SJSA1 (cell line): ENCODE results near the gene RNGTT. TPM values are rescaled to one million over a fixed set of nuclear protein-coding genes. Genes with fewer than 3 reads are reported as not detected.

Experiments
- DNase-seq, 2 experiments: peaks; one replicate each; pipeline ENCODE4 v3.0.0-alpha.2; 2015 to 2020; ENCODE audit warnings: low spot score in 2 of 2, low read depth in 1 of 2
- H3K27ac ChIP-seq: fragments of 250-450 bp; sonication (Bioruptor Pico); 2 replicates; pipeline ENCODE4 v1.5.1; 2020; ENCODE audit warnings: mild to moderate bottlenecking, moderate library complexity
- H3K27me3 ChIP-seq: fragments of 250-450 bp; sonication (Bioruptor Pico); replicated peaks from 2 replicates; pipeline ENCODE4 v1.5.1; 2020; ENCODE audit warnings: mild to moderate bottlenecking, moderate library complexity
- H3K36me3 ChIP-seq: fragments of 250-450 bp; sonication (Bioruptor Pico); 2 replicates; pipeline ENCODE4 v1.5.1; 2020; ENCODE audit warnings: mild to moderate bottlenecking
- H3K4me1 ChIP-seq: fragments of 250-450 bp; sonication (Bioruptor Pico); replicated peaks from 2 replicates; pipeline ENCODE4 v1.6.1; 2021; ENCODE audit warnings: mild to moderate bottlenecking
- H3K4me3 ChIP-seq: fragments of 250-450 bp; sonication (Bioruptor Pico); 2 replicates; pipeline ENCODE4 v1.5.1; 2020; ENCODE audit warnings: mild to moderate bottlenecking
- H3K9me3 ChIP-seq: fragments of 250-450 bp; sonication (Bioruptor Pico); replicated peaks from 2 replicates; pipeline ENCODE4 v1.5.1; 2020; ENCODE audit warnings: mild to moderate bottlenecking
- total RNA-seq: library from RNA; depleted of rRNA; stranded (reverse); fragments of >200 nt; shearing (Covaris generic); gene quantifications from 2 replicates; pipeline ENCODE4 v1.2.3, GENCODE V29; 2014

Gene RNGTT
- total RNA-seq, 1 experiment from 2014 or later = 40.6 TPM

- DNase-seq = no peak
- no peak overlapping the region for H3K4me3 ChIP-seq
- no peaks in the 10 kb centered on the region for H3K27me3 ChIP-seq
- no peak overlapping the region for H3K27ac ChIP-seq
- H3K36me3 ChIP-seq = 0 out of 2 replicates have a peak, but pooled peaks cover 2% of the 10 kb centered on the region
- H3K9me3 ChIP-seq = no peaks in the 10 kb centered on the region
- no peaks in the 10 kb centered on the region for H3K4me1 ChIP-seq
Measured at GRCh38 chr6:88880021-88880420, 83.4 kb downstream of the RNGTT start.

DNA sequence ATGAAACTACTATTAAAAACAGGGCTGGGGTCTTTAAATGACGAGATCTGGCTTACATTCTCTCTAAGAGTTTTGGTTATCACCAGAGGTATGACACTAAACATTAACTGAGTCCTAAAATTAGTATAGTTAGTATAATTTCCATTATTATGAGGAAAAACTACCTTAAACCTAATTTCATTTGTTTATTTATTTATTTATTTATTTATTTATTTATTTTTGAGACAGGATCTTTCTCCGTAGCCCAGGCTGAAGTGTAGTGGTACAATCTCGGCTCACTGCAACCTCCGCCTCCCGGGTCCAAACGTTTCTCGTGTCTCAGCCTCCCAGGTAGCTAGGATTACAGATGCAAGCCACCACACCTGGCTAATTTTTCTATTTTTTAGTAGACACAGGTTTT lies 85.5 kb downstream of the RNGTT start:
- no peak for DNase-seq
- Histone ChIP-seq H3K4me3 (no peak overlapping the region), H3K27ac (no peak overlapping the region), H3K4me1 (no peaks in the 10 kb centered on the region), H3K9me3 (no peaks in the 10 kb centered on the region), H3K27me3 (no peaks in the 10 kb centered on the region), H3K36me3 (no peaks in the 10 kb centered on the region)

- no peak overlapping the region for H3K4me3 ChIP-seq
- DNase-seq = no peak
- H3K36me3 ChIP-seq = no peaks in the 10 kb centered on the region
- H3K27ac ChIP-seq = no peak overlapping the region
- H3K27me3 ChIP-seq = no peaks in the 10 kb centered on the region
- no peaks in the 10 kb centered on the region for H3K9me3 ChIP-seq
- peaks cover 21% of the 10 kb centered on the region for H3K4me1 ChIP-seq
Measured at GRCh38 chr6:88872962-88873361, 90.5 kb downstream of the RNGTT start.

- Histone ChIP-seq H3K36me3 (no peaks in the 10 kb centered on the region), H3K4me1 (peaks cover 25% of the 10 kb centered on the region), H3K9me3 (no peaks in the 10 kb centered on the region), H3K27me3 (no peaks in the 10 kb centered on the region), H3K4me3 (no peak overlapping the region), H3K27ac (no peak overlapping the region)
- no peak for DNase-seq
Measured at GRCh38 chr6:88871498-88871897, 91.9 kb downstream of the RNGTT start.

DNA sequence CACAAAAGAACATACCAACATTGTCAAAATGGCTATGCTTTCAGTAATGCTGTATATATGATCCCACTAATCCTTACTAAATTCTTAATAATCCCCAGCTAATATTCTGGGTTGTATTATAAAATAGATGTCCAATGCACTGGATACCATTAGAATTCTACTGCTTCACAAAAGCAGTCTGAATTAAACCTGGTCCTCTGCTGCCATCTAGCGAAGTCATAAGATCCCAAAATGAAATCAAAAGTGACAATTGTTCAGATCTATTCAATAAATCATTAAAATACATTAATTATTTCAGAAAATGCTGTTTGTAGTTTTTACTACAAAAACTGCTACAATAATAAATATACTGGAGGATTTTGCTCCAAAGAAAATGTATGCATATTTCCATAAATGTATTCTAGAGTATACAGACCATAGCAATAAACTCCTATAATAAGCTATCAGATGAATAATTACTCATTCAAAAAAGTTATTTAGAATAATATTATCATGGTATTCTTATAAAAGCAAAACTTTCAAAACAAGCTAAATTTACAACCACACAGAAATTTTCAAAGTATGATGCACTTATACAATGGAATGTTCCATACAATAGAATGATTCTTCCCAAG lies 92.6 kb downstream of the RNGTT start:
- H3K4me1 ChIP-seq = peaks cover 25% of the 10 kb centered on the region
- H3K36me3 ChIP-seq = no peaks in the 10 kb centered on the region
- peak in 1 of 2 experiments; percentile 41 for DNase-seq
- no peak overlapping the region for H3K4me3 ChIP-seq
- H3K27me3 ChIP-seq = no peaks in the 10 kb centered on the region
- no peak overlapping the region for H3K27ac ChIP-seq
- H3K9me3 ChIP-seq = no peaks in the 10 kb centered on the region

- no peak overlapping the region for H3K4me3 ChIP-seq
- H3K9me3 ChIP-seq = no peaks in the 10 kb centered on the region
- no peaks in the 10 kb centered on the region for H3K27me3 ChIP-seq
- H3K27ac ChIP-seq = no peak overlapping the region; the same call in 1 of the 2 replicates
- DNase-seq = peak in 1 of 2 experiments; percentile 54
- peaks cover 25% of the 10 kb centered on the region for H3K4me1 ChIP-seq
- no peaks in the 10 kb centered on the region for H3K36me3 ChIP-seq
Measured at GRCh38 chr6:88869263-88870020, 94.0 kb downstream of the RNGTT start.

DNA sequence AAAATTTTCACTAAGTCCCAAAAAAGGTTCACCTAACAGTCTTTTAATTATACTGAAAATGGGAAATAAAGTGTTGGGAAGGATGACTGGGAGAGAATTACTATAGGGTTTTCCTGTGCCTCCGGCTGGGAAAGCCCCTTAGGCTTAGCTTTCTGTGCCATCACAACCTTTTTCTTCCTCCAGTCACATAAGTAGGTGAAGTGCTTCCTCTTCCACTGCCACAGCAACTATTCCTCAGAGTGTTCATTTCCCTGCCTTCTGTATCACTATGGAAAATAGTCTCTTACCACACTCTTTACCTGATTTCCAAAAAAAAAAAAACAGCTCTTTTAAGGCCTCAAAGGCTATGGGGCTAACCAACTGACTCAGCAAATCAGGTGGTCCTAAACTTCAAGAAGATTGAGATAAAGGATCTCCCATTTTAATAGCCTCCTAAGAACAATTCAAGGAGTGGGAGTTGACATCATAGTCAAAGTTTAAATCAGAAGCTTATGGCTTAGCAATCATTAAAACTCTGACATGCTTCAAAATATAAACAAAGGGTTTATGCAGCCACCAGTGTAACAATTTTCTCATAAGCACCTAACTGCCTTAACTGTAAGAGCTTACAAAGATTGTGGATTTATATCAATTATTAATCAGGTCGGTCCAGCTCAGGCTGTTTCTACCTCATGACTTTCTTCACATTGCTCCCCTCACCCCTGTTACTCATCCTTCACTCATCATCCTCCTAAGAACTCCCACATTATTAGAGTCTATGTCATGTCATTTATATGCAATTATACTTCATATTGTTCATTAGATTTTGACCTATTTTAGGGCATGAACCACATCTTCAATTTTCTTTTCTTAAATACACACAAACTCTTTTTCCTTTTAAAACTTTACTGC lies 95.3 kb downstream of the RNGTT start:
- H3K9me3 ChIP-seq = no peaks in the 10 kb centered on the region
- peak in 1 of 2 experiments; percentile 37 for DNase-seq
- peaks cover 25% of the 10 kb centered on the region for H3K4me1 ChIP-seq
- H3K36me3 ChIP-seq = no peaks in the 10 kb centered on the region
- no peaks in the 10 kb centered on the region for H3K27me3 ChIP-seq
- H3K4me3 ChIP-seq = no peak overlapping the region
- H3K27ac ChIP-seq = peak overlapping the region; percentile 19

DNA sequence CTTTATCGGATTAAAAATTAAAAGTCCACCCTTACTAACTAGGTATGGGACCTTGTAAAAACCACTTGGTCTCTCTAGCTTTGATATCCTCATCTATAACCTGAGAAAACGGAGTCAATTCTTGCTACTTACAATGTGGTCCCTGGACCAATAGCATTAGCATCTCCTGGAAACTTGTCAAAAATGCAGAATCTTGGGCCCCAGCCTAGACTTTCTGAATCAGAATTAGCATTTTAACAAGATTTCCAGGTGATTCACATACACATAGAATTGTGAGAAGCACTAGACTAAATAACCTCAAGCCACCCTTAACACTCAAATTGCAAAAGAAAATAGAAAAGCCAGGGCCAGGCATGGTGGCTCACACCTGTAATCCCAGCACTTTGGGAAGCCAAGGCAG lies 96.6 kb downstream of the RNGTT start:
- H3K27ac ChIP-seq = no peak overlapping the region
- H3K27me3 ChIP-seq = no peaks in the 10 kb centered on the region
- H3K4me3 ChIP-seq = no peak overlapping the region
- 0 out of 2 replicates have a peak, but pooled peaks cover 3% of the 10 kb centered on the region for H3K36me3 ChIP-seq
- DNase-seq = no peak
- H3K4me1 ChIP-seq = peaks cover 25% of the 10 kb centered on the region
- H3K9me3 ChIP-seq = no peaks in the 10 kb centered on the region

DNA sequence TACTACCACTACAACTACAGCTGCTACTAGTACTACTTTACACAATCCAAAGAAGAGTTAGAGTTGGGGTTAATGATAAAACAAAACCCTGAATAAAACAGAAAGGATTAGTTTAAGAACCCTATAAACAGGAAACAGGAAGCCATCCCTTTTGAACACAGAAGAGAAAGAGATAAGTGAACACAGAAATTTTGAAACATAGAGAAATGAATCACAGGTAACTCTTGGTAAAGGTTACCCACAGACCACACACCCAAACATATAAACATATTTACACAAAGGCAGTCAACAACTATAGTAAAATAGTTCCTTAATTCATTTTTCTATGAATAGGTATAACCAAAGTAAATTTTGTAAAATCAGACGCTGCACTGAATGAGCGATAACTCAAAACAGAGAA lies 98.1 kb downstream of the RNGTT start:
- Histone ChIP-seq H3K4me1 (peaks cover 25% of the 10 kb centered on the region), H3K9me3 (no peaks in the 10 kb centered on the region), H3K27me3 (no peaks in the 10 kb centered on the region), H3K4me3 (no peak overlapping the region), H3K36me3 (0 out of 2 replicates have a peak, but pooled peaks cover 3% of the 10 kb centered on the region), H3K27ac (no peak overlapping the region)
- DNase-seq = no peak

DNA sequence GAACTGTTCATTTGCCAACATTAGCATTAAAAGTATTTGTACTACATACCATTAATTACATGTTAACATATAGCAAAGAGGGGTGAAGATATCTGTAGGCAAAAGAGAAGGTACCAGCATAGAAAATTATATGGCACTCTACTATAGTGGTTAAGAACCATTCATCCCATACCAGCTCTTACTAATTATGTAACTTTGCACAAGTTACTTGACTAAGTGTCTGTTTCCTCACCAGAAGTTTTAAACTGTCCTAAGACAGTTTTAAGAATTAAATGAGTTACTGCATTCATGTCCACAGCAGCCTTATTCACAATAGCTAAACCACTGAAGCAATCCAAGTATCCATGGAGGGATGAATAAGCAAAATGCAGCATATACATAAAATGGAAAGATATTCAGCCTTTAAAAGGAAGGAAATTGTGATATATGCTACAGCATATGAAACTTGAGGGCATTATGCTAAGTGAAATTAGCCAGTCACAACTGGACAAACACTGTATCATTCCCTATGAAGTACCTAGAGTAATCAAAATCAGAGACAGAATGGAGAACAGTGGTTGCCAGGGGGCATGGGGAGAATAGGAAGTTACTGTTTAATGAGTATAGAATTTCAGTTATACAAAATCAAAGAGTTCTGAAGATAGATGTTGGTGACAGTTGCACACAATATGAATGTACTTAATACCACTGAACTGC lies 98.9 kb downstream of the RNGTT start:
- no peak overlapping the region for H3K27ac ChIP-seq
- no peak overlapping the region for H3K4me3 ChIP-seq
- H3K9me3 ChIP-seq = no peaks in the 10 kb centered on the region
- H3K4me1 ChIP-seq = peaks cover 20% of the 10 kb centered on the region
- no peaks in the 10 kb centered on the region for H3K27me3 ChIP-seq
- DNase-seq = no peak
- H3K36me3 ChIP-seq = 0 out of 2 replicates have a peak, but pooled peaks cover 3% of the 10 kb centered on the region

GRCh38 chr6:88860310-88860709 lies 103.1 kb downstream of the RNGTT start:
- no peaks in the 10 kb centered on the region for H3K27me3 ChIP-seq
- no peaks in the 10 kb centered on the region for H3K4me1 ChIP-seq
- no peak for DNase-seq
- no peaks in the 10 kb centered on the region for H3K9me3 ChIP-seq
- H3K27ac ChIP-seq = no peak overlapping the region
- H3K36me3 ChIP-seq = 0 out of 2 replicates have a peak, but pooled peaks cover 3% of the 10 kb centered on the region
- no peak overlapping the region for H3K4me3 ChIP-seq

DNA sequence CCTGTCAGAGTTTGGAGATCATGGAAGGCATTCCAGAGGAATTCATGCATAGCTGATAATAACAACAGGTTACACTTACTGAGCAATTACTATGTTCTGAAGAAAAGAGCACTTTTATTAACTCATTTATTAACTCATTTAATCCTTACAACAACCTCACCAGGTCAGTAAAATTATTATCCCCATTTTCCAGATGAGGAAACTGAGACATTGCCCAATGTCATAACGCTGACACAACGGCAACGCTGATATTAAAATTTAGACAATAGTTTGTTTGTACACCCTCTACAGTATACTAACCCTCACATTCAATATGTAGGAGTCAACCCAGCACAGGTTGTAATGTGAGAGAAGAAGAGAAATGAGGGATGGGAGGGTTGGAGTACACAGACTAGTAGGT lies 105.0 kb downstream of the RNGTT start:
- no peak for DNase-seq
- H3K4me3 ChIP-seq = no peak overlapping the region
- H3K4me1 ChIP-seq = no peaks in the 10 kb centered on the region
- no peaks in the 10 kb centered on the region for H3K27me3 ChIP-seq
- H3K36me3 ChIP-seq = 0 out of 2 replicates have a peak, but pooled peaks cover 3% of the 10 kb centered on the region
- H3K9me3 ChIP-seq = no peaks in the 10 kb centered on the region
- H3K27ac ChIP-seq = no peak overlapping the region

- Histone ChIP-seq H3K36me3 (no peaks in the 10 kb centered on the region), H3K27me3 (no peaks in the 10 kb centered on the region), H3K27ac (no peak overlapping the region), H3K4me1 (no peaks in the 10 kb centered on the region), H3K9me3 (no peaks in the 10 kb centered on the region), H3K4me3 (no peak overlapping the region)
- DNase-seq = no peak
Measured at GRCh38 chr6:88856566-88856965, 106.9 kb downstream of the RNGTT start.
